Endothelial cell of umbilical vein (primary cell): ENCODE results near the gene COL9A3. TPM values are rescaled to one million over a fixed set of nuclear protein-coding genes. Genes with fewer than 3 reads are reported as not detected.

ENCODE experiments used
- BruUV-seq: library from RNA; stranded (reverse); fragments of 400-500 nt; replicated peaks from 2 replicates; lab custom pipeline; 2021; lab: Mats Ljungman, UMichigan
- CTCF ChIA-PET: fragments of 300-600, 350-600 bp; sonication (Branson Sonifier 250); formaldehyde crosslinking; loops from one replicate; lab custom pipeline; 2021; ENCODE audit warnings: antibody characterized with exemption, inconsistent platforms; lab: Charles Lee
- POLR2A ChIA-PET: fragments of 300-600, 350-600 bp; sonication (Branson Sonifier 250); formaldehyde crosslinking; loops from one replicate; lab custom pipeline; 2021; ENCODE audit warnings: antibody characterized with exemption, inconsistent platforms; lab: Charles Lee
- DNase-seq: peaks from one replicate; pipeline ENCODE4 v3.0.0-alpha.2; 2011; ENCODE audit warnings: low read depth, low spot score
- FAIRE-seq: peaks from 2 replicates; lab custom pipeline; 2011; peaks lifted over from hg19 to GRCh38; lab: Jason Lieb, UNC
- H2AFZ ChIP-seq: 2 replicates; pipeline ENCODE4 v1.6.0; 2012; ENCODE audit warnings: low read depth, low read length, control low read depth, inconsistent platforms
- H3K27ac ChIP-seq: 2 replicates; pipeline ENCODE4 v1.5.1; 2011; ENCODE audit warnings: low read depth, mild to moderate bottlenecking, control low read depth, low read length, moderate library complexity; ENCODE audit not compliant: insufficient read depth
- H3K27me3 ChIP-seq, 2 experiments: 2 replicates each; pipeline versions ENCODE4 v1.6.0 to v1.6.1; 2011; ENCODE audit warnings: low read length in 2 of 2, mixed read lengths in 1 of 2; ENCODE audit not compliant: control insufficient read depth in 2 of 2, insufficient read depth in 2 of 2
- H3K36me3 ChIP-seq, 2 experiments: 2 replicates in 1 of 2; 3 replicates in 1 of 2; pipeline ENCODE4 v1.5.1; 2011; ENCODE audit warnings: low read length in 2 of 2, mild to moderate bottlenecking in 1 of 2, moderate library complexity in 1 of 2; ENCODE audit not compliant: control insufficient read depth in 2 of 2, insufficient read depth in 2 of 2; ENCODE audit errors: extremely low read depth in 1 of 2
- H3K4me1 ChIP-seq: 3 replicates; pipeline ENCODE4 v1.5.1; 2011; ENCODE audit warnings: mild to moderate bottlenecking, low read length; ENCODE audit not compliant: control insufficient read depth, insufficient read depth; ENCODE audit errors: extremely low read depth
- H3K4me2 ChIP-seq: 2 replicates; pipeline ENCODE4 v1.6.1; 2011; ENCODE audit warnings: low read length, control low read depth, mixed read lengths; ENCODE audit not compliant: insufficient read depth
- H3K4me3 ChIP-seq, 3 experiments: fragments of 200-600 bp in 1 of 3; sonication (generic), shearing (Covaris generic) in 1 of 3; replicated peaks in 1 of 3; 2 replicates each; pipeline ENCODE4 v1.5.1; 2011 to 2016; ENCODE audit warnings: control low read depth in 3 of 3, low read length in 3 of 3, mild to moderate bottlenecking in 2 of 3, inconsistent platforms in 1 of 3, low read depth in 1 of 3, moderate library complexity in 1 of 3; ENCODE audit not compliant: insufficient read depth in 1 of 3
- H3K79me2 ChIP-seq: 2 replicates; pipeline ENCODE4 v1.6.0; 2012; ENCODE audit warnings: low read length, inconsistent platforms; ENCODE audit not compliant: control insufficient read depth, insufficient read depth
- H3K9ac ChIP-seq: replicated peaks from 2 replicates; pipeline ENCODE3; 2011; ENCODE audit warnings: low read length, control low read depth; ENCODE audit not compliant: insufficient read depth; ENCODE audit errors: extremely low read depth
- H3K9me1 ChIP-seq: replicated peaks from 3 replicates; pipeline ENCODE4 v1.6.0; 2011; ENCODE audit warnings: mild to moderate bottlenecking, low read length; ENCODE audit not compliant: control insufficient read depth, insufficient read depth; ENCODE audit errors: extremely low read depth
- H3K9me3 ChIP-seq: replicated peaks from 2 replicates; pipeline ENCODE4 v1.5.1; 2012; ENCODE audit warnings: low read length, inconsistent platforms; ENCODE audit not compliant: control insufficient read depth, insufficient read depth
- H4K20me1 ChIP-seq: replicated peaks from 2 replicates; pipeline ENCODE3; 2011; ENCODE audit warnings: mild to moderate bottlenecking, low read length; ENCODE audit not compliant: control insufficient read depth, insufficient read depth; ENCODE audit errors: extremely low read depth
- EZH2 ChIP-seq: IDR thresholded peaks from 2 replicates; pipeline ENCODE4 v1.6.1; 2012; ENCODE audit warnings: borderline replicate concordance, low read depth, mild to moderate bottlenecking, moderate library complexity, low read length, inconsistent platforms; ENCODE audit not compliant: severe bottlenecking
- FOS ChIP-seq: IDR thresholded peaks from 2 replicates; pipeline ENCODE4 v1.6.1; 2011; ENCODE audit warnings: mild to moderate bottlenecking, low read length, moderate library complexity, borderline replicate concordance; ENCODE audit not compliant: insufficient read depth
- GATA2 ChIP-seq: IDR thresholded peaks from 2 replicates; pipeline ENCODE4 v1.7.0; 2011; ENCODE audit warnings: low read depth, mild to moderate bottlenecking, moderate library complexity, mixed read lengths, low read length; ENCODE audit not compliant: insufficient read length, insufficient read depth
- JUN ChIP-seq: IDR thresholded peaks from 2 replicates; pipeline ENCODE4 v1.6.1; 2011; ENCODE audit warnings: borderline replicate concordance, low read depth; ENCODE audit not compliant: insufficient read length, insufficient read depth
- MYC ChIP-seq: IDR thresholded peaks from one replicate; pipeline ENCODE4 v1.6.1; 2011; ENCODE audit warnings: mild to moderate bottlenecking, low read depth, low read length
- POLR2A ChIP-seq: IDR thresholded peaks from 2 replicates; pipeline ENCODE4 v1.6.1; 2012; ENCODE audit warnings: low read depth, mild to moderate bottlenecking, control low read depth, low read length
- POLR2AphosphoS5 ChIP-seq: IDR thresholded peaks from 2 replicates; pipeline ENCODE4 v1.6.1; 2012; ENCODE audit warnings: low read depth, mild to moderate bottlenecking, control low read depth, low read length, moderate library complexity; ENCODE audit not compliant: insufficient read depth
- dilution Hi-C: fragments of 300-500 bp; cut with MboI; formaldehyde crosslinking; loops from one replicate; pipeline ENCODE4 v1.15.0; 2019; ENCODE audit warnings: low sequenced_read_pairs; ENCODE audit not compliant: extremely low pct_ligation_motif_present
- intact Hi-C: fragments of 100-400 bp; cut with micrococcal nuclease; formaldehyde crosslinking; loops from one replicate; pipeline ENCODE4 v1.10.0; 2022
- polyA plus RNA-seq, 4 experiments: library from polyadenylated mRNA; depleted of rRNA in 3 of 4; stranded (reverse) in 3 of 4; unstranded in 1 of 4; fragments of >200 nt; gene quantifications; 2 replicates each; pipeline versions ENCODE4 v1.2.1 to v1.2.3, GENCODE V29; 2011 to 2012; ENCODE audit warnings: missing spikeins in 1 of 4
- total RNA-seq: library from RNA; stranded (reverse); gene quantifications from 2 replicates; pipeline ENCODE4 v1.2.3, GENCODE V29; 2021
- TF ChIP-seq, protein P1 (sequence below), 2 donors: IDR thresholded peaks; 1 replicate in 1 of 2; 2 replicates in 1 of 2; pipeline ENCODE4 v1.5.1; 2011; ENCODE audit warnings: low read length in 2 of 2, mild to moderate bottlenecking in 2 of 2, moderate library complexity in 2 of 2, control low read depth in 1 of 2, inconsistent platforms in 1 of 2, low read depth in 1 of 2; ENCODE audit not compliant: insufficient read depth in 1 of 2; ENCODE audit errors: extremely low read depth in 1 of 2
- TF ChIP-seq, protein P2 (sequence below): IDR thresholded peaks from 2 replicates; pipeline ENCODE4 v1.6.1; 2011; ENCODE audit not compliant: insufficient read depth, insufficient read length

The COL9A3 gene
- total and polyA plus RNA-seq, 2 donors (not counting 3 experiments of a cell fraction or from before 2014, with no cell fraction given) = 0.46 to 0.60 TPM

- no peaks in the 10 kb centered on the region for H3K36me3 ChIP-seq
- no peaks in the 10 kb centered on the region for H4K20me1 ChIP-seq
- BruUV-seq = no TSS peak
- dilution Hi-C loops (no loop called here), intact Hi-C loops (no loop called here)
- no peak overlapping the region for H3K27ac ChIP-seq
- H3K27me3 ChIP-seq = no peaks in the 10 kb centered on the region
- ChIA-PET POLR2A (no interaction called here), CTCF (no interaction called here)
- no peak for TF ChIP-seq FOS
- no peak for TF ChIP-seq POLR2AphosphoS5
- TF ChIP-seq, protein P1, sequence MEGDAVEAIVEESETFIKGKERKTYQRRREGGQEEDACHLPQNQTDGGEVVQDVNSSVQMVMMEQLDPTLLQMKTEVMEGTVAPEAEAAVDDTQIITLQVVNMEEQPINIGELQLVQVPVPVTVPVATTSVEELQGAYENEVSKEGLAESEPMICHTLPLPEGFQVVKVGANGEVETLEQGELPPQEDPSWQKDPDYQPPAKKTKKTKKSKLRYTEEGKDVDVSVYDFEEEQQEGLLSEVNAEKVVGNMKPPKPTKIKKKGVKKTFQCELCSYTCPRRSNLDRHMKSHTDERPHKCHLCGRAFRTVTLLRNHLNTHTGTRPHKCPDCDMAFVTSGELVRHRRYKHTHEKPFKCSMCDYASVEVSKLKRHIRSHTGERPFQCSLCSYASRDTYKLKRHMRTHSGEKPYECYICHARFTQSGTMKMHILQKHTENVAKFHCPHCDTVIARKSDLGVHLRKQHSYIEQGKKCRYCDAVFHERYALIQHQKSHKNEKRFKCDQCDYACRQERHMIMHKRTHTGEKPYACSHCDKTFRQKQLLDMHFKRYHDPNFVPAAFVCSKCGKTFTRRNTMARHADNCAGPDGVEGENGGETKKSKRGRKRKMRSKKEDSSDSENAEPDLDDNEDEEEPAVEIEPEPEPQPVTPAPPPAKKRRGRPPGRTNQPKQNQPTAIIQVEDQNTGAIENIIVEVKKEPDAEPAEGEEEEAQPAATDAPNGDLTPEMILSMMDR (IDR thresholded peaks at IDR 0.05; ENCODE audit: extremely low read depth in 1 of 2, insufficient read depth in 1 of 2, low read depth in 1 of 2, low read length in 2 of 2) = no peak
- TF ChIP-seq POLR2A = no peak
- TF ChIP-seq GATA2 = no peak
- no peak for TF ChIP-seq JUN
- TF ChIP-seq, protein P2, sequence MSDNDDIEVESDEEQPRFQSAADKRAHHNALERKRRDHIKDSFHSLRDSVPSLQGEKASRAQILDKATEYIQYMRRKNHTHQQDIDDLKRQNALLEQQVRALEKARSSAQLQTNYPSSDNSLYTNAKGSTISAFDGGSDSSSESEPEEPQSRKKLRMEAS = no peak
- no peak for TF ChIP-seq MYC
- TF ChIP-seq EZH2 = no peak
- H3K9ac ChIP-seq = no peak overlapping the region
- FAIRE-seq (no peak), DNase-seq (no peak)
- no peak overlapping the region for H3K4me2 ChIP-seq
- H3K9me1 ChIP-seq = no peaks in the 10 kb centered on the region
- no peaks in the 10 kb centered on the region for H3K9me3 ChIP-seq
- no peaks in the 10 kb centered on the region for H3K79me2 ChIP-seq
- no peaks in the 10 kb centered on the region for H3K4me1 ChIP-seq
- no peak overlapping the region for H3K4me3 ChIP-seq
- H2AFZ ChIP-seq = no peak overlapping the region
These were observed 9.9 kb downstream of the COL9A3 start for GRCh38 chr20:62826646-62827310.
